Measurements from ENCODE around the gene KRTAP12-1. TPM values are rescaled to one million over a fixed set of nuclear protein-coding genes. Genes with fewer than 3 reads are reported as not detected.

KRTAP12-1 gene
- total RNA-seq, 2 donors from 2014 or later: not detected

Other genes starting within 250 kb of the KRTAP12-1 start
- 1 to 10 TPM; 1.5 to 1.8 TPM for gene LRRC3, start 226.7 kb downstream of the KRTAP12-1 start, total RNA-seq
- gene KRTAP10-1, start 142.0 kb downstream of the KRTAP12-1 start, total RNA-seq: not detected
- not detected for gene KRTAP10-2, start 130.7 kb downstream of the KRTAP12-1 start, total RNA-seq
- not detected for gene KRTAP10-3, start 123.4 kb downstream of the KRTAP12-1 start, total RNA-seq
- gene KRTAP10-4, start 108.4 kb downstream of the KRTAP12-1 start, total RNA-seq: not detected
- not detected for gene KRTAP10-5, start 101.6 kb downstream of the KRTAP12-1 start, total RNA-seq
- gene KRTAP10-6, start 89.7 kb downstream of the KRTAP12-1 start, total RNA-seq: not detected
- not detected for gene KRTAP10-7, start 81.6 kb downstream of the KRTAP12-1 start, total RNA-seq
- gene KRTAP10-8, start 70.1 kb downstream of the KRTAP12-1 start, total RNA-seq: not detected
- gene KRTAP10-9, start 55.1 kb downstream of the KRTAP12-1 start, total RNA-seq: not detected
- not detected for gene KRTAP10-10, start 44.8 kb downstream of the KRTAP12-1 start, total RNA-seq
- not detected for gene KRTAP10-11, start 35.7 kb downstream of the KRTAP12-1 start, total RNA-seq
- gene KRTAP12-4, start 27.5 kb downstream of the KRTAP12-1 start, total RNA-seq: not detected
- gene KRTAP12-3, start 24.2 kb downstream of the KRTAP12-1 start, total RNA-seq: not detected
- gene KRTAP12-2, start 15.2 kb downstream of the KRTAP12-1 start, total RNA-seq: under 1 TPM in 1 of 2 donors, not detected in 1; 0.48 TPM
- not detected for gene KRTAP10-12, start 15.0 kb upstream of the KRTAP12-1 start, total RNA-seq
- under 1 TPM; 0.14 to 0.48 TPM for gene TSPEAR, start 29.4 kb upstream of the KRTAP12-1 start, total RNA-seq
- gene UBE2G2, start 119.7 kb upstream of the KRTAP12-1 start, total RNA-seq: 10 to 100 TPM; 72.6 to 75.6 TPM
- gene SUMO3, start 135.9 kb upstream of the KRTAP12-1 start, total RNA-seq: 10 to 100 TPM; 53.5 to 58.3 TPM
- 100 to 1,000 TPM; 202 to 246 TPM for gene PTTG1IP, start 191.5 kb upstream of the KRTAP12-1 start, total RNA-seq
- gene ITGB2, start 238.7 kb upstream of the KRTAP12-1 start, total RNA-seq: 100 to 1,000 TPM in 1 of 2 donors, 10 to 100 TPM in 1; 47.9 to 122 TPM

All from posterior vena cava (tissue), 2 donors.